GM12878 (cell line): ENCODE measurements around the gene DENR. TPM values are rescaled to one million over a fixed set of nuclear protein-coding genes. Genes with fewer than 3 reads are reported as not detected.

Experiments used
- ATAC-seq: fragments of 200-7000 bp; cut with Tn5 transposase; 3 replicates; pipeline ENCODE4 v1.9.1; 2020; ENCODE audit warnings: mild to moderate bottlenecking, moderate library complexity
- BruUV-seq: library from RNA; stranded (reverse); fragments of 400-500 nt; replicated peaks from 2 replicates; lab custom pipeline; 2021; lab: Mats Ljungman, UMichigan
- CTCF ChIA-PET: fragments of 300-600 bp; sonication (Branson Sonifier 250); formaldehyde crosslinking; extraction: SDS; loops from one replicate; lab custom pipeline; 2021; ENCODE audit warnings: inconsistent platforms; lab: Yijun Ruan, JAX
- POLR2A ChIA-PET: fragments of 350-600 bp; formaldehyde crosslinking; extraction: SDS; loops from one replicate; lab custom pipeline; 2021; ENCODE audit warnings: inconsistent platforms; lab: Charles Lee
- RAD21 ChIA-PET: fragments of 300-600 bp; sonication (Branson Sonifier 250); formaldehyde crosslinking; loops from one replicate; lab custom pipeline; 2023; ENCODE audit warnings: antibody characterized with exemption; ENCODE audit not compliant: unreplicated experiment; lab: Charles Lee
- SMC1A ChIA-PET: fragments of 300-600 bp; sonication (Branson Sonifier 250); formaldehyde crosslinking; loops from one replicate; lab custom pipeline; 2023; ENCODE audit not compliant: unreplicated experiment, uncharacterized antibody; lab: Charles Lee
- DNase-seq: peaks from one replicate; pipeline ENCODE4 v3.0.0-alpha.2; 2011; ENCODE audit warnings: low read depth, low spot score
- FAIRE-seq: peaks from 3 replicates; lab custom pipeline; 2011; peaks lifted over from hg19 to GRCh38; lab: Jason Lieb, UNC
- H2AFZ ChIP-seq: 2 replicates; pipeline ENCODE4 v1.6.0; 2011; ENCODE audit warnings: low read depth, low read length, control low read depth; ENCODE audit not compliant: control insufficient read depth
- H3K27ac ChIP-seq: 2 replicates; pipeline ENCODE4 v1.5.1; 2011; ENCODE audit warnings: control low read depth; ENCODE audit not compliant: control insufficient read depth, insufficient read depth
- H3K27me3 ChIP-seq, 2 experiments: replicated peaks in 1 of 2; 2 replicates each; pipeline versions ENCODE4 v1.6.0 to v1.6.1; 2011; ENCODE audit warnings: low read length in 1 of 2; ENCODE audit not compliant: control insufficient read depth in 2 of 2, insufficient read depth in 2 of 2
- H3K36me3 ChIP-seq, 2 experiments: 2 replicates each; pipeline ENCODE4 v1.5.1; 2011; ENCODE audit warnings: low read length in 1 of 2; ENCODE audit not compliant: control insufficient read depth in 2 of 2, insufficient read depth in 2 of 2
- H3K4me1 ChIP-seq: 2 replicates; pipeline ENCODE4 v1.6.1; 2011; ENCODE audit warnings: mild to moderate bottlenecking, low read length, moderate library complexity, mixed read lengths; ENCODE audit not compliant: control insufficient read depth, insufficient read depth
- H3K4me2 ChIP-seq: 2 replicates; pipeline ENCODE4 v1.6.0; 2011; ENCODE audit warnings: control low read depth; ENCODE audit not compliant: control insufficient read depth, insufficient read depth
- H3K4me3 ChIP-seq: fragments of 200-600 bp; sonication (generic); 2 replicates; pipeline ENCODE4 v1.5.1; 2016
- H3K79me2 ChIP-seq: 2 replicates; pipeline ENCODE4 v1.6.0; 2011; ENCODE audit warnings: low read length; ENCODE audit not compliant: control insufficient read depth, insufficient read depth
- H3K9ac ChIP-seq: 2 replicates; pipeline ENCODE4 v1.8.0; 2011; ENCODE audit warnings: low read length, control low read depth, mixed read lengths; ENCODE audit not compliant: control insufficient read depth, insufficient read depth
- H3K9me3 ChIP-seq: replicated peaks from 3 replicates; pipeline ENCODE4 v1.5.1; 2011; ENCODE audit warnings: mild to moderate bottlenecking, low read length; ENCODE audit not compliant: control insufficient read depth, insufficient read depth
- H4K20me1 ChIP-seq: 2 replicates; pipeline ENCODE4 v1.6.0; 2011; ENCODE audit not compliant: control insufficient read depth, insufficient read depth
- DPF2 ChIP-seq: fragments of 450-650 bp; IDR thresholded peaks from 2 replicates; pipeline ENCODE4 v1.6.1; 2017; ENCODE audit warnings: mild to moderate bottlenecking
- HDGF ChIP-seq: fragments of 450-650 bp; IDR thresholded peaks from 2 replicates; pipeline ENCODE4 v1.6.1; 2016; ENCODE audit warnings: antibody characterized with exemption
- LARP7 ChIP-seq: fragments of 450-650 bp; IDR thresholded peaks from 2 replicates; pipeline ENCODE4 v1.6.1; 2017; ENCODE audit warnings: mild to moderate bottlenecking
- PML ChIP-seq: IDR thresholded peaks from 2 replicates; pipeline ENCODE4 v1.6.1; 2012; ENCODE audit warnings: low read length, inconsistent platforms
- RAD21 ChIP-seq: IDR thresholded peaks from 2 replicates; pipeline ENCODE4 v1.6.1; 2011; ENCODE audit warnings: mild to moderate bottlenecking, low read depth, low read length, moderate library complexity; ENCODE audit not compliant: insufficient read depth
- SREBF1 ChIP-seq: IDR thresholded peaks from 2 replicates; pipeline ENCODE4 v1.6.1; 2012; ENCODE audit warnings: mild to moderate bottlenecking, low read length
- SRF ChIP-seq, 2 experiments: IDR thresholded peaks; 2 replicates each; pipeline ENCODE4 v1.6.1; 2011; ENCODE audit warnings: low read depth in 2 of 2, low read length in 2 of 2, mild to moderate bottlenecking in 1 of 2, moderate library complexity in 1 of 2
- TBL1XR1 ChIP-seq: IDR thresholded peaks from 2 replicates; pipeline ENCODE4 v1.6.1; 2012; ENCODE audit warnings: low read depth, low read length, improper control_type of control experiment
- WRNIP1 ChIP-seq: IDR thresholded peaks from 2 replicates; pipeline ENCODE4 v1.6.1; 2011; ENCODE audit warnings: low read depth, low read length, improper control_type of control experiment, borderline replicate concordance
- WGBS: methylation state at CpG from one replicate; pipeline ENCODE4 v1.1.6; 2016; ENCODE audit warnings: low lambda C conversion rate; ENCODE audit not compliant: insufficient replicate concordance, insufficient coverage; ENCODE audit errors: missing lambda C conversion rate; 5-methylcytosine and 5-hydroxymethylcytosine counted together
- in situ Hi-C: fragments of 300-500 bp; cut with MboI; formaldehyde crosslinking; loops from 9 replicates; pipeline ENCODE4 v1.14.3; 2018; ENCODE audit warnings: mixed read lengths
- intact Hi-C: fragments of 100-400 bp; cut with micrococcal nuclease; formaldehyde crosslinking; loops from one replicate; pipeline ENCODE4 v1.14.2; 2022; ENCODE audit not compliant: unreplicated experiment
- polyA plus RNA-seq, 11 experiments: library from polyadenylated mRNA; depleted of rRNA in 4 of 11; unstranded in 6 of 11; stranded (reverse) in 5 of 11; fragments of >200 nt; fragmentation: Nextera tagmentation in 4 of 11; fragmentation: Illumina TruSeq in 1 of 11; extraction: Ambion mirVana in 4 of 11; extraction: Trizol in 1 of 11; gene quantifications; 1 replicate in 1 of 11; 2 replicates in 10 of 11; pipeline versions ENCODE4 v1.2.1 to v1.2.3, GENCODE V29; 2011 to 2016; ENCODE audit warnings: inconsistent platforms in 2 of 11, missing spikeins in 2 of 11, low read depth in 1 of 11
- total RNA-seq, 4 experiments: library from RNA; depleted of rRNA in 3 of 4; stranded (reverse); fragments of >200 nt in 3 of 4; fragmentation: Illumina TruSeq in 1 of 4; extraction: Trizol in 1 of 4; gene quantifications; 2 replicates each; pipeline versions ENCODE4 v1.2.1 to v1.2.3, GENCODE V29; 2013 to 2021
- TF ChIP-seq, protein P1 (sequence below): fragments of 450-650 bp; IDR thresholded peaks from 2 replicates; pipeline ENCODE4 v1.6.1; 2017; ENCODE audit warnings: mild to moderate bottlenecking, moderate library complexity
- TF ChIP-seq, protein P2 (sequence below): fragments of 450-650 bp; formaldehyde crosslinking; IDR thresholded peaks from 2 replicates; pipeline ENCODE4 v1.4.0; 2022; ENCODE audit warnings: mild to moderate bottlenecking, moderate library complexity
- TF ChIP-seq, protein P3 (sequence below): IDR thresholded peaks from 2 replicates; pipeline ENCODE4 v1.6.1; 2011; ENCODE audit warnings: mild to moderate bottlenecking, low read depth, low read length, moderate library complexity; ENCODE audit not compliant: insufficient replicate concordance
- TF ChIP-seq, protein P4 (sequence below): fragments of 450-650 bp; IDR thresholded peaks from 2 replicates; pipeline ENCODE4 v1.6.1; 2016; ENCODE audit warnings: mild to moderate bottlenecking

DENR gene
- total and polyA plus RNA-seq, 10 of the 15 experiments (the other 5 are each of a cell fraction or from before 2014, with no cell fraction given) = 29.4 to 97.7 (median 58.3) TPM

DNA sequence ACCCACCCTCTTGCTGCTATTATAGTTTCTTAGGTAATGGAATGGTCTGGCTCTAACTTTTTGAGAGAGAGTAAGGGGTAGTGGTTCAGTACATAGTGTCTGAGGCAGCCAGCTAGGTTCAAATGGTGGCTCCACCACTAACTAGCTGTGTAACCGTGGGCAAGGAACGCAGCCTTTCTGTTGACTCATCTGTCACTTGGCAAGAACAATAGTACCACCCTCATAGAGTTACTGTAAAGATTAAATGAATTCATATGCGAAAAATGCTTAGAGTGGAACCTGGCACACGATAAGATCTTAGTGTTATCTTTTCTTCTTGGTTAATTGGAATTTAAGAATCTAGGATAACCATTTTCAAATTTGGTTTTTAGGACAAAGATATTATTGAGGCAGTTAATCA is 35.8 kb downstream of the DENR start:
- no TSS peak for BruUV-seq
- Histone ChIP-seq H4K20me1 (no peaks in the 10 kb centered on the region), H3K79me2 (no peaks in the 10 kb centered on the region), H3K4me1 (peaks cover 10% of the 10 kb centered on the region), H3K4me3 (no peak overlapping the region), H3K36me3 (no peaks in the 10 kb centered on the region), H3K27me3 (no peaks in the 10 kb centered on the region), H3K9ac (no peak overlapping the region), H3K9me3 (no peaks in the 10 kb centered on the region), H2AFZ (no peak overlapping the region), H3K4me2 (no peak overlapping the region), H3K27ac (no peak overlapping the region)
- DNase-seq = no peak
- ChIA-PET RAD21 (no interaction called here), CTCF (interaction anchor here (1.1 kb wide), 1 partner anchor 15 kb away, joined by 3 read pairs; no protein-coding TSS in a partner anchor), POLR2A (no interaction called here), SMC1A (interaction anchor here (0.9 kb wide), 1 partner anchor 26 kb away, joined by 3 read pairs; no protein-coding TSS in a partner anchor)
- in situ Hi-C loops = no loop called here
- no peak for ATAC-seq
- no peak for FAIRE-seq
- 89% methylated on average over 4 of the region's 4 CpGs for WGBS
- intact Hi-C loops = no loop called here
- TF ChIP-seq, protein P1, sequence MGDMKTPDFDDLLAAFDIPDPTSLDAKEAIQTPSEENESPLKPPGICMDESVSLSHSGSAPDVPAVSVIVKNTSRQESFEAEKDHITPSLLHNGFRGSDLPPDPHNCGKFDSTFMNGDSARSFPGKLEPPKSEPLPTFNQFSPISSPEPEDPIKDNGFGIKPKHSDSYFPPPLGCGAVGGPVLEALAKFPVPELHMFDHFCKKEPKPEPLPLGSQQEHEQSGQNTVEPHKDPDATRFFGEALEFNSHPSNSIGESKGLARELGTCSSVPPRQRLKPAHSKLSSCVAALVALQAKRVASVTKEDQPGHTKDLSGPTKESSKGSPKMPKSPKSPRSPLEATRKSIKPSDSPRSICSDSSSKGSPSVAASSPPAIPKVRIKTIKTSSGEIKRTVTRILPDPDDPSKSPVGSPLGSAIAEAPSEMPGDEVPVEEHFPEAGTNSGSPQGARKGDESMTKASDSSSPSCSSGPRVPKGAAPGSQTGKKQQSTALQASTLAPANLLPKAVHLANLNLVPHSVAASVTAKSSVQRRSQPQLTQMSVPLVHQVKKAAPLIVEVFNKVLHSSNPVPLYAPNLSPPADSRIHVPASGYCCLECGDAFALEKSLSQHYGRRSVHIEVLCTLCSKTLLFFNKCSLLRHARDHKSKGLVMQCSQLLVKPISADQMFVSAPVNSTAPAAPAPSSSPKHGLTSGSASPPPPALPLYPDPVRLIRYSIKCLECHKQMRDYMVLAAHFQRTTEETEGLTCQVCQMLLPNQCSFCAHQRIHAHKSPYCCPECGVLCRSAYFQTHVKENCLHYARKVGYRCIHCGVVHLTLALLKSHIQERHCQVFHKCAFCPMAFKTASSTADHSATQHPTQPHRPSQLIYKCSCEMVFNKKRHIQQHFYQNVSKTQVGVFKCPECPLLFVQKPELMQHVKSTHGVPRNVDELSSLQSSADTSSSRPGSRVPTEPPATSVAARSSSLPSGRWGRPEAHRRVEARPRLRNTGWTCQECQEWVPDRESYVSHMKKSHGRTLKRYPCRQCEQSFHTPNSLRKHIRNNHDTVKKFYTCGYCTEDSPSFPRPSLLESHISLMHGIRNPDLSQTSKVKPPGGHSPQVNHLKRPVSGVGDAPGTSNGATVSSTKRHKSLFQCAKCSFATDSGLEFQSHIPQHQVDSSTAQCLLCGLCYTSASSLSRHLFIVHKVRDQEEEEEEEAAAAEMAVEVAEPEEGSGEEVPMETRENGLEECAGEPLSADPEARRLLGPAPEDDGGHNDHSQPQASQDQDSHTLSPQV = no peak
- TF ChIP-seq TBL1XR1 (no peak), SRF (IDR thresholded peaks at IDR 0.05; ENCODE audit: low read depth in 2 of 2, low read length in 2 of 2) (no peak), HDGF (no peak), PML (no peak), LARP7 (no peak), RAD21 (no peak), DPF2 (no peak), SREBF1 (no peak), WRNIP1 (no peak)
- TF ChIP-seq, protein P2, sequence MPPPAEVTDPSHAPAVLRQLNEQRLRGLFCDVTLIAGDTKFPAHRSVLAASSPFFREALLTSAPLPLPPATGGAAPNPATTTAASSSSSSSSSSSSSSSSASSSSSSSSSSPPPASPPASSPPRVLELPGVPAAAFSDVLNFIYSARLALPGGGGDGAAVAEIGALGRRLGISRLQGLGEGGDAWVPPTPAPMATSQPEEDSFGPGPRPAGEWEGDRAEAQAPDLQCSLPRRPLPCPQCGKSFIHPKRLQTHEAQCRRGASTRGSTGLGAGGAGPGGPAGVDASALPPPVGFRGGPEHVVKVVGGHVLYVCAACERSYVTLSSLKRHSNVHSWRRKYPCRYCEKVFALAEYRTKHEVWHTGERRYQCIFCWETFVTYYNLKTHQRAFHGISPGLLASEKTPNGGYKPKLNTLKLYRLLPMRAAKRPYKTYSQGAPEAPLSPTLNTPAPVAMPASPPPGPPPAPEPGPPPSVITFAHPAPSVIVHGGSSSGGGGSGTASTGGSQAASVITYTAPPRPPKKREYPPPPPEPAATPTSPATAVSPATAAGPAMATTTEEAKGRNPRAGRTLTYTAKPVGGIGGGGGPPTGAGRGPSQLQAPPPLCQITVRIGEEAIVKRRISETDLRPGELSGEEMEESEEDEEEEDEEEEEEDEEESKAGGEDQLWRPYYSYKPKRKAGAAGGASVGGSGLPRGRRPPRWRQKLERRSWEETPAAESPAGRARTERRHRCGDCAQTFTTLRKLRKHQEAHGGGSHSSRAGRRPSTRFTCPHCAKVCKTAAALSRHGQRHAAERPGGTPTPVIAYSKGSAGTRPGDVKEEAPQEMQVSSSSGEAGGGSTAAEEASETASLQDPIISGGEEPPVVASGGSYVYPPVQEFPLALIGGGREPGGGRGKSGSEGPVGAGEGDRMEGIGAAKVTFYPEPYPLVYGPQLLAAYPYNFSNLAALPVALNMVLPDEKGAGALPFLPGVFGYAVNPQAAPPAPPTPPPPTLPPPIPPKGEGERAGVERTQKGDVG (CRISPR knock-in tag) = no peak
- TF ChIP-seq, protein P3, sequence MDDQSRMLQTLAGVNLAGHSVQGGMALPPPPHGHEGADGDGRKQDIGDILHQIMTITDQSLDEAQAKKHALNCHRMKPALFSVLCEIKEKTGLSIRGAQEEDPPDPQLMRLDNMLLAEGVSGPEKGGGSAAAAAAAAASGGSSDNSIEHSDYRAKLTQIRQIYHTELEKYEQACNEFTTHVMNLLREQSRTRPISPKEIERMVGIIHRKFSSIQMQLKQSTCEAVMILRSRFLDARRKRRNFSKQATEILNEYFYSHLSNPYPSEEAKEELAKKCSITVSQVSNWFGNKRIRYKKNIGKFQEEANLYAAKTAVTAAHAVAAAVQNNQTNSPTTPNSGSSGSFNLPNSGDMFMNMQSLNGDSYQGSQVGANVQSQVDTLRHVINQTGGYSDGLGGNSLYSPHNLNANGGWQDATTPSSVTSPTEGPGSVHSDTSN = no peak
- TF ChIP-seq, protein P4, sequence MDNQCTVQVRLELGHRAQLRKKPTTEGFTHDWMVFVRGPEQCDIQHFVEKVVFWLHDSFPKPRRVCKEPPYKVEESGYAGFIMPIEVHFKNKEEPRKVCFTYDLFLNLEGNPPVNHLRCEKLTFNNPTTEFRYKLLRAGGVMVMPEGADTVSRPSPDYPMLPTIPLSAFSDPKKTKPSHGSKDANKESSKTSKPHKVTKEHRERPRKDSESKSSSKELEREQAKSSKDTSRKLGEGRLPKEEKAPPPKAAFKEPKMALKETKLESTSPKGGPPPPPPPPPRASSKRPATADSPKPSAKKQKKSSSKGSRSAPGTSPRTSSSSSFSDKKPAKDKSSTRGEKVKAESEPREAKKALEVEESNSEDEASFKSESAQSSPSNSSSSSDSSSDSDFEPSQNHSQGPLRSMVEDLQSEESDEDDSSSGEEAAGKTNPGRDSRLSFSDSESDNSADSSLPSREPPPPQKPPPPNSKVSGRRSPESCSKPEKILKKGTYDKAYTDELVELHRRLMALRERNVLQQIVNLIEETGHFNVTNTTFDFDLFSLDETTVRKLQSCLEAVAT = no peak
